Measurements from ENCODE around the gene SH3RF3. TPM values are rescaled to one million over a fixed set of nuclear protein-coding genes. Genes with fewer than 3 reads are reported as not detected.

Gene SH3RF3
- total RNA-seq, 3 donors from 2014 or later: 3.2 to 5.6 (median 4.6) TPM

GRCh38 chr2:109290887-109291643 lies 162.1 kb downstream of the SH3RF3 start:
- intact Hi-C loops (cut with DNase I; ENCODE audit: low total_unique reads): no loop called here
- no peak overlapping the region for H3K4me3 ChIP-seq
- peaks cover 0 to 9% of the 10 kb centered on the region in 2 donors for H3K9me3 ChIP-seq
- no peaks in the 10 kb centered on the region for H3K4me1 ChIP-seq
- TF ChIP-seq CTCF (IDR thresholded peaks at IDR 0.05): no peak
- no peak for TF ChIP-seq POLR2AphosphoS5 (IDR thresholded peaks at IDR 0.05)
- TF ChIP-seq POLR2A (IDR thresholded peaks at IDR 0.05): no peak
- H3K27me3 ChIP-seq: no peaks in the 10 kb centered on the region
- no peaks in the 10 kb centered on the region for H3K36me3 ChIP-seq
- H3K27ac ChIP-seq: no peak overlapping the region
- no peak for DNase-seq (ENCODE audit: low spot score in 2 of 2)

GRCh38 chr2:109292386-109292785 lies 163.4 kb downstream of the SH3RF3 start:
- no peak overlapping the region for H3K4me3 ChIP-seq
- DNase-seq (ENCODE audit: low spot score in 2 of 2): no peak
- no peaks in the 10 kb centered on the region for H3K27me3 ChIP-seq
- H3K27ac ChIP-seq: no peak overlapping the region
- intact Hi-C loops (cut with DNase I; ENCODE audit: low total_unique reads): no loop called here
- TF ChIP-seq POLR2AphosphoS5 (IDR thresholded peaks at IDR 0.05): no peak
- no peak for TF ChIP-seq CTCF (IDR thresholded peaks at IDR 0.05)
- no peak for TF ChIP-seq POLR2A (IDR thresholded peaks at IDR 0.05)
- H3K36me3 ChIP-seq: no peaks in the 10 kb centered on the region
- no peaks in the 10 kb centered on the region for H3K4me1 ChIP-seq
- H3K9me3 ChIP-seq: peaks cover 0 to 9% of the 10 kb centered on the region in 2 donors

DNA sequence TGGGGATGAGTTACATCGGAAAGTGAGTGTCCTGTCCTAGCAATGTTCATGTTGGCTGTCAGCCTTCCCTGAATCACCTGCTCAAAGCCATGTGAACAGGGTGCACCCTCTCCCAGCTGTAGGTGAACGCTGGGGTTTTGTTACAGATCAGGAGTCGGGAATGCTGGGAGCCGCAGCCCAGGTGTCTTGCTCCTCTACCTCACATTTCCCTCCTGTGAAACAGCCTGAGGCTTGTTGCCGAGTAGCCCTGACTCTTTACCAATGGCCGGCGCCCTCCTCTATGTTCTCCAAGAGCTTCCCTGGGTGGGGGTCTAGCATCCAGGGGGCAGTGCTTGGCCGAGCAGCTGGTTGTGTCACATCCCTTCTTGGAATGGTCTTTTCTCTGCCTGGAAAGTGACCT lies 164.7 kb downstream of the SH3RF3 start:
- peaks cover 0 to 9% of the 10 kb centered on the region in 2 donors for H3K9me3 ChIP-seq
- intact Hi-C loops (cut with DNase I; ENCODE audit: low total_unique reads): no loop called here
- no peak overlapping the region for H3K27ac ChIP-seq
- H3K36me3 ChIP-seq: no peaks in the 10 kb centered on the region
- no peak for DNase-seq (ENCODE audit: low spot score in 2 of 2)
- no peaks in the 10 kb centered on the region for H3K27me3 ChIP-seq
- no peak overlapping the region for H3K4me3 ChIP-seq
- no peaks in the 10 kb centered on the region for H3K4me1 ChIP-seq
- TF ChIP-seq POLR2A (IDR thresholded peaks at IDR 0.05) (no peak), CTCF (IDR thresholded peaks at IDR 0.05) (no peak), POLR2AphosphoS5 (IDR thresholded peaks at IDR 0.05) (no peak)

- no peak for TF ChIP-seq POLR2AphosphoS5 (IDR thresholded peaks at IDR 0.05)
- Histone ChIP-seq H3K4me3 (no peak overlapping the region), H3K9me3 (peaks cover 0 to 9% of the 10 kb centered on the region in 2 donors), H3K27me3 (no peaks in the 10 kb centered on the region), H3K4me1 (no peaks in the 10 kb centered on the region), H3K27ac (no peak overlapping the region), H3K36me3 (no peaks in the 10 kb centered on the region)
- intact Hi-C loops (cut with DNase I; ENCODE audit: low total_unique reads): no loop called here
- no peak for DNase-seq (ENCODE audit: low spot score in 2 of 2)
Observed at GRCh38 chr2:109294523-109294922, 165.5 kb downstream of the SH3RF3 start.

DNA sequence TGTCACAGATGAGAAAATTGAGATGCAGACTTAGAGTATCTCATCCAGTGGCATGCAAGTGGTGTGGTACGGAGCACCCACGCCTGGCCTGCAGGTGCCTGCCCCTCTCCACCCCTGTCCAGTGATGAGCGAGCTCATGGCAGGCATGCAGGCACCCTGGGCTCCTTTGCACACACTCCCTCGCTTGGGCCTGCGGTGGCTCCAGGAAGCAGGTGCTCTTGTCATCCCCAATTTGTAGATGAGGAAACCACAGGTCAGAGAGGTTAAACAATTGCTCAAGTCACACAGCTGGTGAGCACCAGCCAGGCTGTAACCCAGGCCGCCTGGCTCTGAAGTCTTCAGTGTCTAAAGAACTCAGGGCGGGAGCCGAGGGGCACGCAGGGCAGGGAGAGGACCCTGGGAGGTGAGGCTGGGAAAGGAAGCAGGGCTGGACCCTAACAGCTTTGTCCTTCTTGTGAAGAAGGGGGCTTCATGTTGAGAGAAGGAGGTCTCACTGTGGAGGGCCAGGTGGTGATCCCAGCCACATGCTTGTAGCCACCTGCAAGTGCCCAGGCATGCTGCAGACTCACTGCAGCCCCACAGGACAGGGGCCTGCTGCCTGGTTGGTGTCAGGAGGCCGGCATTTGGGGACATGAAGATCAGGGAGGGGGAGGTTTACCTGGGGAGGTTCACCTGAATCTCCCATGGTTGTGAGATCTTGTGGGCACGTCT lies 166.2 kb downstream of the SH3RF3 start:
- TF ChIP-seq CTCF (IDR thresholded peaks at IDR 0.05) (no peak), POLR2AphosphoS5 (IDR thresholded peaks at IDR 0.05) (no peak), POLR2A (IDR thresholded peaks at IDR 0.05) (no peak)
- Histone ChIP-seq H3K27me3 (no peaks in the 10 kb centered on the region), H3K4me3 (no peak overlapping the region), H3K27ac (no peak overlapping the region), H3K36me3 (no peaks in the 10 kb centered on the region), H3K4me1 (no peaks in the 10 kb centered on the region), H3K9me3 (peaks cover 0 to 9% of the 10 kb centered on the region in 2 donors)
- intact Hi-C loops (cut with DNase I; ENCODE audit: low total_unique reads): no loop called here
- DNase-seq (ENCODE audit: low spot score in 2 of 2): no peak

All from breast epithelium (tissue), 4 donors.